NCI-H2081 treated with DMSO at 0.1 percent for 48 hours (cell line): ENCODE results near the gene VSTM2B.
"Not testable (repeated sequence)": the region's sequence is repeated elsewhere in the genome, so short reads cannot be mapped to it uniquely, and the experiment has no call there.

ENCODE experiments used
- DNase-seq: peaks from one replicate; lab custom pipeline; 2025; lab: John Stamatoyannopoulos, UW

Gene VSTM2B

DNA sequence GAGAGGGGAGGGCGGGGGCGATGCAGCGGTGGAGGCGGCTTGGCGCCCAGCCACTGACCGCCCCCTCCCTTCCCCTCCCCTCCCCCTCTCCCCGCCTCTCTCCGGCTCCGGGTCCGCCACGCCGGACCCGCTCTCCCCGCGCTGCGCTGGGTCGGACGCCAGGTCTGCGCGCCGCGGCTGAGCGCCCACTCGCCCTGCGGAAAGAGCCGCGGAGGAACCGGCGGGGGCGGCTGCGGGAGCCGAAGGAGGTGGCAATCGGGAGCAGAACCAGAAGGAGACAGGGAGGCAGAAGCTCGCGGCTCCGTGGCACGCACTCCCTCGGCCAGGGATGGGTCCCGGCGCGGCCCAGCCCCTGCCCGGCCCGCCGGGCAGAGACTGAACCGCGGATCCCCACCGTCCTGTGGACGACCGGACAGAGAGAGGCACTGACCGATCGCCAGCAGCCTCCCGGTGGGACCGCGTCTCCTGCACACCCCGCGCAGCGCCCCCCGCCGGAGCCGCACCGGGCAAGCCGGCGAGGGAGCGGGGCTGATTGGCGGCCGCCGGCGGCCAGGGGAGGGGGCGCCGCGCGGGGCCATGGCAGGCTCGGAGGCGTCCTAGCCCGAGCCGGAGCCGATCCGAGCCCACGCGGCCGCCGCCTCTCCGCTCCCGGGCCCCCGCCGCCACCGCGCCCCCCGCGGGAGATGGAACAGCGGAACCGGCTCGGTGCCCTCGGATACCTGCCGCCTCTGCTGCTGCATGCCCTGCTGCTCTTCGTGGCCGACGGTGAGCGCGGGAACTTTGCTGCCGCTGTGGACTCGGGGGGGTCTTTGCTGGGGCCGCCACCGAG lies at the start of gene VSTM2B:
TSS of gene VSTM2B (plus strand) at position 94 of the 829 bp plus-strand sequence. CDS start at position 684, 590 bp downstream.
- DNase-seq = no peak

DNA sequence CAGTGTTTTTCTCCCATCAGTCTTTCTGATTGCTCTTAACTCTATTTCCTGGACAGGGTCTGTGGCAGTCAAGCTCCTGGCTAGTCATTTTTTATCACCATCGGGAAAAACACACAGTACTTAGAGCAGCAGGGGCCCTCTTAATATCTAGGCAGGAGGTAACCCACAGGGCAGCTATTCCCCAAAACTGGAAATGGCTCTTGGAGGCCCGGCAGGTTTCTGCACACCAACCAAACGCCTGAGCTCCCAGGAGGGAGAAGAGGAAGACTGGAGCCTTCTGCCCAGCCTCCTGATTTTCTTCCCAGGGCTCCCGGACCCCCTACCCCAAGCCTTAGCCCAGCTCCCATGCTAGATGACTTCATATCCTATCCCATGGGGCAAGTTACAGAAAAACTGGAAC lies 49.3 kb upstream of the VSTM2B start:
- no peak for DNase-seq

DNA sequence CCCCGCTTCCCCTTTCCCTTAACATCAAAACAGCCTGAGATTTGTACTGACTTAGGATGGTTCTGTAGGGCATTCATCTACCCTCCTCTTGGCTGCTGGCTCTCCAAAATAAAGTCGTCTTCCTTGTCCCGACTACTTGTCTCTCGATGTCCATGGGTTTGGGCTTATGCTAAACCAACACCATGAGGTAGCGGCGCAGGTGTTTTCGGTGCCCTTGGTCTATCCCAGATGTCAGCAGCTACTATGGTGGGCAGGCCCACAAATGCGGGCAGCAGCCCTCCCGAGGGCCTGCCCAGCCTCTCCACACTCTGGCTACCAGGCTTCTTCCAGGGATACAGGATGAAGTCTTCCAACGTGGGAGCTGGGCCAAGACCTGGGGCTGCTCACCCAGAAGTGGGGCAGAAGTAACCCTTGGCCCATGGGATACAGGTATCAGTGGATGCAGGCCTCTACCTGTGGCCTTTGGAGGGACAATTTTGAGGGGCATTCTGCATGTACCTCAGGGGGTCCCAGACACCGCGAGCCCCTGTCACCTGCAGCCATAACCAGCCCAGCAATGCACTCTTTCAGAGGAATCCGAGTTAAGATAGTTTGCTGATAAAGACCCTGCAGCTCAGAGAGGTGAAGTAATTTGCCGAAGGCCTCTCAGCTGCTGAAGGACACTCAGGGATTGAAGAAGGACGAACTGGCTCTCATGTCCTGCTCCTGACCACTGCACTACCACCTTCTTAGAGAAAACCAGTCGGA lies 47.8 kb upstream of the VSTM2B start:
- DNase-seq = no peak

DNA sequence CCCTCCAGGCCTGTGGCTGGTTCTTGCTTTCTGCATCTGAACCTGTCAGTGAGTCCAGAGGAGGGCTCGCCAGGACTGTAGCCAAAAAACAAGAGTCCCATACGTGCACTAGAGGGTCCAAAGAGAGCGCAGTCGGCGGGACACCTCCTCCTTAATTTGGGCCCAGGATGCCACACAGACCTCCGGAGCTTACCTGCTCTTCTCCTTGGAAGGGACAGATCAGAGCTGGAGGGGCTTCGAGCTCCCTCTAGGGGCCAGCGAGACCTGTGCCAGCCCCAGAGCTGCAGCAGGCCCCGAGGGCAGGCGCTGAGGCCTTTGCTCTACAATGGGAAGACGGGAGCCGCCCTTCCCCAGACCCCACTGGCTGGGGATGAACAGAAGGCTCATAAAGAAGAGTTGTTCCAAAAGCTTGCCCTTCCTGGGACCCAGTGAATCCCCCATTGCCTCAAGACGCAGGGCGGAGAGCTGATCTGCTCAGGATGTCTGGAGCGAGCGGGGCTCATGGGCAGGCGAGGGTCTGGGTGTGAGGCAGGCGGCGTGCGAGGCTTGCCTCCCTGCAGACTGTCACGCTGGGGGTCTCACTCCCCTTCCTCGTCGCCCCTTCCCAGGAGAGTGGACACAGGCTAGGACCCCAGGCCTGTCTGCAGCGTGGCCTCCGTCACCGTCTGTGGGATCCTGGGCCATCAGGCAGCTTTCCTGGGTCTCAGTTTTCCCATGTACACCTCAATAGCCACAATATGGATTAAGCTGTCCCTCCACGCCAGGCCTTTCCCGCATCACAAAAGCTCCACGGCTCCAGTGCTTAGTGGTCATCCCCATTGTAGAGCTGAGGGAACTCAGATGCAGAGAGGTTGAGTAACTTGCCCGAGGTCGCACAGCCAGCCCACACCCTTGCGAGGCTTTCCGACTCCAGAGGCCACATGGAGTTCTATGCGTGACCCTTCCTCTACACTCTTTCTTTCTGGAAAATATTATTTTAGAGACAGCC lies 46.9 kb upstream of the VSTM2B start:
- DNase-seq = no peak

DNA sequence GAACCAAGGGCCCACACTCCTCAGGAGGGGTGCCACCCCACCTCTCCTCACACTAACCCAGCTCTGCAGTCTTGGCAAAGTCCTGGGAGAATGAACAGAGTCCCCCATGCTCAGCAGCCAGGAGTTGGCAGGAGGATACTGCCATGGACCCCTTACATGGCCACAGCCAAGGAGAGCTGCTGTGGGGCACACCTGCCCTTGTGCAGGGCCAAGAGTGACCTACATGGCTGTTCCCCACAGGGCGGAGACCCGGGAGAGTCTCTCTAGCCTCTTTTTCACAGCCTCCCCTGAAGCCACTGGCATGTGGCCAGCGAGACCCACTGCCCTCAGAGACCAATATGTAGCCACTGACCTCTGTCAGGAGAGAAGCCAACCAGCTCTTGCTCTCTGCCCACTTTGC lies 45.9 kb upstream of the VSTM2B start:
- no peak for DNase-seq

DNA sequence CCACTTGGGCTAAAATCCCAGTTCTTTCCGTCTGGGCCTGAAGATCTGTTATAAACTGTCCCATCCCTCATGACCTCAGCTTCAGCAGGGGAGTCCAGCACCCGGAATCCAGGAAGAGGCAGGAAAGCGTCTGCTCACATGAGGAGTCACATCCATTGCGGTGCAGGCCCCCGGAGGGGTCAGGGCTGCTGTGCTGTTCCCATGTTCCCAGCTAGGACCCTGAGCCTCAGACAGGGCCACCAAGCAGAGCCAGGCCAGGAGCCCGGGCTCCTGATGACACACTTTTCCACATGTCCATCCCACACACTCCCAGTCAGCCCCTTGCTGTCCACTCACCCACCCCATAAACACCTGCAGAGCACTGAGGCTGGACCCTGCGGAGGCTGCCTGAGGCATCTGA lies 45.3 kb upstream of the VSTM2B start:
- no peak for DNase-seq

DNA sequence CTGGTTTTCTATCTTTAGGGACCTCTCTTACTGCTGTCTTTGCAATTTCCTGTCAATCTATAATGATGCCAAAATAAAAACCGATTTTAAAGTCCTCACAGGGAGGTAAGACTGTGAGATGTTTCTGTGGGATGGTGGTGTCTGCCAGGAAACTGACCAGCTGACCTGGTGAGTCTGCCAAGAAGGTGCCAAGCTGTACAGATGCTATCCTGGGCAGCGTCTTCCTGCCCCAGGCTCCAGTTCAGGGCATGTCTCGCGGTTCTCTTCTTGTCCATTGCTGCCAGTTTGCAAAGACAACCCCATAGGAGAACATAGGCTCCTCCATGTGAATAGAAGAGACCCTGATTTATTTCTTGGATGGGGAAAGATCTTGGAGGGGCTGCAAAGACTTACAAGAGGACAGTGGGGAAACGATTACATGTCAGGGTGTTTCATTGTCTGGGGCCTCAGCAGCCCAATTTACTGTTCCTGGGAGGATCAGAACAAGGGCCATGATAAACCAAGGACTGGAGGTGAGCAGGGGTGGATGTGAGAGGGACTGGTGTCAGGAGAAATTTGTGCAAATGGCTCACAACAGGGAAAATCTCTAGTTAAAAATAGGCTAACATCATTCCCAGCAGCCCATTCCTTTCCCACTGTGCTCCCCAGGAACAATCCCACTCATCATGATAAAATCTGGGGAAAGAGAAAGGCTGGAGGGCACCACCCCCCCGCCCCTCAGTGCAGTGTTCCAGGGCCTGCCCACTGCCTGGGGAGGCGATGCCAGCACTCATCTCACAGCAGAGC lies 42.7 kb upstream of the VSTM2B start:
- DNase-seq = no peak

DNA sequence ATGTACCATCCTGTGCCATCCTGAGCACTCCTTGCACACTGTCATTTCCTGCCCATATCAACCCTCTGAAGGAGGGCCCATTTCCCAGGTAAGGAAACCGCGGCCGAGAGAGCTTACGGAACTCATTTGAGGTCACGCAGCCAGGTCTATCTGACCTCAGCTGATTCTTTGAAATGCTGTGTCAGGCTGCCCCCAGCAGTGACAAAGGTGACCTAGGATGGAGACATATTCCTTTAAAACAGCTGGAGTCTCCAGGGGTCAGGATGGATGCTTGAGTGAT lies 42.2 kb upstream of the VSTM2B start:
- DNase-seq = no peak

DNA sequence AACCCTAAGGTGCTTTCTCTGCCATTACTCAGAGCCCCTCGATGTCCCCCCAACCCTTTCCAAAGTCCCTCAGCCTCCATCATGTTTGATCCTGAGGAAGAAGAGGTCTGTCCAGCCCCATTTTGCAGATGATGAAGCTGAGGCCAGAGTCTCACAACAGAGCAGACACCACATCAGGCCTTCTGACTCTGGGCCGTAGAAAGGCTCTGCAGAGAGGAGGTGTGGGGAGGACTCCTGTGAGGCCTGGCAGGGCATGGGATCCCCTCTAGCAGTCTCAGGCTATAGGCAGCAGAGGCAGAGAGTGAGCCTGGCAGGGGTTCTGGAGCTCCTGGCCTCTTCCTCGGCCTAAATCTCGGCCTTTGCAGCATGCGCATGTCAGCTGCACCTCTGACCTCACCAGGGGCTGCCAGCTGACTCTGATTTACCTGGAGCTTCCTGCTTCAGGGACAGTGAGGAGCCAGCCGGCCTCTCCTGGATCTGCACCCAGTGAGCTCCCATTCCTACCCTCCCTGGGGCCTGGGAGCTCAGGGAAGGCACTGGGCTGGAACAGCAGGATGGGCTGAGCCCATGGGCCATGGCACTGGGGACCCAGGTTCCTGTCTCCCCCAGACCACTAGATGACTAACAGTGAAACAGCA lies 41.7 kb upstream of the VSTM2B start:
- no peak for DNase-seq

DNA sequence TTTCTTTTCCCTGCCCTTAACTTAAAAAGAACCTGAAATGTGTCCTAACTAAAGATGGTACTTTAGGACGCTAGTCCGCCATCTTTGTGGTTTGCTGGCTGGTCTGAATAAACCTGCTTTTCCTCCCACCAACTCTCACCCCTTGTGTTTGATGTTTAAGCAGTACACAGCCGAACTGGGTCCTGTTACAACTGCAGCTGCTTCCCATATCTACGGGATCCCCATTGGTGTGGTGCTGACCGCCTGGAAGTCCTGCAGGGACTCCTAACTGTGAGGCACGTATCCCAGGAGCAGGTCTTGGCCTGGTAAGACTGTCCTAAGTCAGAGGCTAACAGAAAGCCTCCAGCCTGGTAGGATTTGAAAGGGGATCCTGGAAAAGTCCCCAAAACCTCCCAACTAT lies 40.9 kb upstream of the VSTM2B start:
- DNase-seq = no peak

DNA sequence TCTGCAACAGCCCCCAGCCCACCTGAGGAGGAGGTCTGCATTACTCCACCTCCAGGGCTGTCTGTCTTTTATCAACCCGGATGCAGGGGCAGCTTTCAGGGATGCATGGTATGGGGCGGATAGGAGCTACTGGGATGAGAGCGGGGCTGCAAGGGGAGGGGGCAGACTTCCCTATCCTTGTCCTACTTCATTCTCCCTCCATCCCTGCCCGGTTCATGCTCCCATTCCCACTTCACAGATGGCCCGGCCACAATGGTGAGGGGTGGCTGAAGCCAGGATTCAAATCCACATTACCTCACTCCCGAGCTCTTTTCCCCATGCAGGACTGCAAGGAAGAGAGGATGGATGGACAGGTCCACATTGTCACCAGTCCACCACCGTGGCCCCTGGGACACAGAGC lies 40.5 kb upstream of the VSTM2B start:
- no peak for DNase-seq

DNA sequence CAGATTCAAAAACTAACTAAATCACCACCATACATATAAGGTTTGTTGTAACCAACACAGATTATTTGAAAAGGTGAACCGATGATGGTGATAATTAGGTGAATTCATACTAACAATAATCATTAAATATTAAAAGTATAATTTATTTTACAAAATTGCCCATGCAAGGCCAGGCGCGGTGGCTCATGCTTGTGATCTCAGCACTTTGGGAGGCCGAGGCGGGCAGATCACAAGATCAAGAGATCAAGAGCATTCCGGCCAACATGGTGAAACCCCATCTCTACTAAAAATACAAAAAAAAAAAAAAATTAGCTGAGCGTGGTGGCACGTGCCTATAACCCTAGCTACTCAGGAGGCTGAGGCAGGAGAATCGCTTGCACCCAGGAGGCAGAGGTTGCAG lies 38.8 kb upstream of the VSTM2B start:
- DNase-seq = not testable (repeated sequence)

DNA sequence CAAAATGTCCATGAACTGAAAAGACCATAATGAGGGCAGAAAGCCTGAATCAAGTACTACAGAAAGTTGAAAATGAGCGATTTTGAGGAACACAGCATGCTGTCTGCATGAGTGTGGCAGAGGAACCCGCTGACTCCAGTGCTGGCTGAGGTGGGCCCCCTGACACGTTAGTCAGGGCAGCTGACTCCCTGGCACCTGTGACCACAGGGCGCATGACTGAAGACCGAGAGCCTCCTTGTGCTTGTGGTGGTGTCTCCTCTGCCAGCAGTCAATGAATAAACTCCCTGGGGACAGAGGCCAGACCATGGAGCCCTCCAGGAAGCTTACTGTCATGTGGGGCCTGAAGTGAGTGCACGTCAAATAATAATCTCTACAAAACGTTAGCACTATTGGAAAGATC lies 38.4 kb upstream of the VSTM2B start:
- no peak for DNase-seq

DNA sequence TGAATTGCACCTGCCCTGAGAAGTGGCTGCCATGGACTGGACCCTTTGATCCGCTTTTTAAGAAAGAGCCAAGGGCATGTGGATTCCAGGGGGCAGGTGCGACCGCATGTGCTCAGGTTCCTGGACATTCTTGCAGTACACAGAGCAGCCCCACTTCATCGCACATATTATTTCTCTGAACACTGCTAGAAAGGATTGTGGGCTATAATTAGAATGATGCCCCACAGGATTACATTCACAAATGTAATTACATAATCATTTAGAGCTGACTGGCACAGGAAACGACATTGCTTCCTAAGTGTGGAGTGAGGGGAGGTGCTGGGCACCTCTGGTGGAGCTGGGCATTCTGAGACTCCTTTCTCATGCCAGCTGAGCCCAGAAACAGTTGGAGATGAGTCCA lies 37.5 kb upstream of the VSTM2B start:
- DNase-seq = no peak

DNA sequence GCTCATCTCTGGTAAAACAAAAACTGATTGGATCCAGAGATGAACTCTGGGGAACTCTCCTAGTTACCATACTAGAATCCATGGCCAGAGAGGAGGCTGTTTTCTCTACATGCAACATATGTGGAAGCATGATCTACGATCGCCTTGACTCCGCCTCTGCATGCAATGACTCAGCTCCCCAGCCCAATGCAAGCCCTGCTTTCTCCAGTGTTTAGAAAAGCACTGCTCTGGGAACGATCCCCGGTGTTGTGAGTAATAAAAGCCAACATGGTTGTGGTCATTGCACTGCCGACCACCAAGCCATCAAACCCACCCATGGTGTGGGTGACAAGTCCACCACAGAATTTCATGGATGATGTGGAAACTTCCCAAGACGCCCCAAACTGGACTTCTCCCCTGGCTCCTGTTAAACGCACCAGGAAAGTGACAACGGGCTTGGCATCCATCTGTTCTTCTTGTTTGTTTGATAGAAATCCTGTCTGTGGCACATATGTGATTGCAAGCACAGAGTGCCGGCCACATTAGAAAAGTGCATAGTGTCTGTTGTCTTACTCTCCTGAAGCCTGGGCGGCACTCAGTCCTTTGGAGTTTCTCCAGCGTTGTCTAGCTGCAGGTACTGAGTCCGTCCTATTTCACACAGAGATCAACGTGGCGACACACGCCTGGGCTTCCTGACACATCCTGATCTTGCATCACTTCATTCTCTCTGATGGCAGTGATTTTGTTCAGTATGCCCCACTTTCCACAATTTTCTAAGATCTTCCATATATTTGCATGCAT lies 36.4 kb upstream of the VSTM2B start:
- no peak for DNase-seq

DNA sequence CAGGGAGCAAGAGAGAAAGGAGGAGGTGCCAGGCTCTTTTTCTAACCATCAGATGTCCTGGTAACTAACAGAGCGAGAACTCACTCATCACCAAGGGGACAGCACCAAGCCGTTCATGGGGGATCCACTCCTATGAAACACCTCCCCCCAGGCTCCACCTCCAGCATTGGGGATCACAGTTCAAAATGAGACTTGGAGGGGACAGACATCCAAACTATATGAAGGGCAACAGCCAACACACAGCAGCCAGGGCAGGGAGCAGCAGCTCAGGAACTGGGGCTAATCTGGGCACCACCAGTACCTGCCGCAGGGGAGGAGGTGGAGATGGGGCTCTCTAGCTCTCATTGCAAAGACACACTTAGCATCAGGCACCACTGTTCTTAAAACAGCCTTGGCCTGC lies 34.3 kb upstream of the VSTM2B start:
- no peak for DNase-seq

DNA sequence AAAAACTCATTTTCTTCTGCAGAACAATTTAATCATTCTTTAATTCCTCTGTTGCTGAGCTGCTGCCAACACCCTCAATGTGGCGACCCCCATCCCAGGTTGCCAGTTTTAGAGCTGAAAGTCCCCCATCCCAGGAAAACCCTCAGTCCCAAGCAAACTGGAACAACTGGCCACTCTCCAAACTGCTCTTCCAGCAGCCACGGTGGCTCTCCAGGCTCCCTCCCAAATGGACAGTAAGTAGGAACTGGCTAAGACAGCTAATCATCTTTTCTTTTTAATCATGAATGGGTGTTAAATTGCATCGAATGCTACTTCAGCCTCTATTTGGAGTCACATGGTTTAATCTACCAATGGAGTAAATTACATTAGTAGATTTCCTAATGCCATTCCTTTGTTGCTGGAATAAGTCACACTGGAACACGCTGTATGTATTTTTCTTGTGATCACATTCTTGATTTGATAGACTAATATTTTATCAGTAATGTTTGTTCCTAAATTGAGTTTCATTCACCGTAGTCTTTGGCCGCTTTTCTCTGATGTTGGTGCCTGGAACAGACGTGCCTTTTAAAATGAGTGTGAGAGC lies 33.7 kb upstream of the VSTM2B start:
- no peak for DNase-seq

DNA sequence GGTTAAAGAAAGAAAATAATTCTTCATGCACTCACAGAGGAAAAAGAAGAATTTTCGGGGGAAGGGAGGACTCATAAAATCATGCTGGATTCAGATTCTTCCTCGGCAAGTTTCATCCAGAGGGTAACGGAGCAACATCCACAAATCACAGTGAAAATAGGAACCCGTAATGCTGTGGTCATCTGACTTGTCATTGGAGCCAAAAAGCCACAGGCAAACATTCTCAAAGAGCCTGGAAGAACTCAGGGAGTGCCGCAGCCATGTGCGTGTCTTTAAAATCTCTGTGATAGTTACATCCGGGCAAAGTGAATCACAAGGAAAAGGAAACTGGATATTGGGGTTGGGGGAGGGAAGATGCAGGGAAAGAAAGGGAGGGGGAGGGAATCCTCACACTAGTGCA lies 33.0 kb upstream of the VSTM2B start:
- no peak for DNase-seq

DNA sequence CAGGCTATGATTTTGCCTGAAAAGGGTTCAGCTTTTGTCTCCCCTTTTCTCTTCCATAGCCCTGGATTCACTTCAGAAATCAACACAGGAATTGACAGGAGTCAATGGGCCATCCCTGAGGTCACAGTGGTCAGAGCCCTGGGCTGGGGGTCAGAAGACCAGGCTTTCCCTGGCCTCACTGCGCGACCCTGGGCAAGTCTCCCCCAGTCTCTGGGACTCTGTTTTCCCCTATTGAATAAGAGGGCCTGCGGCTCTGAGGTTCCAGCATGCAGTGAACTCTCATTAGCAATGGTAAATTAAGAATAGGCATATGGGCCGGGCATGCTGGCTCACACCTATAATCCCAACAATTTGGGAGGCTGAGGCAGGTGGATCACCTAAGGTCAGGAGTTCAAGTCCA lies 30.7 kb upstream of the VSTM2B start:
- DNase-seq = no peak

DNA sequence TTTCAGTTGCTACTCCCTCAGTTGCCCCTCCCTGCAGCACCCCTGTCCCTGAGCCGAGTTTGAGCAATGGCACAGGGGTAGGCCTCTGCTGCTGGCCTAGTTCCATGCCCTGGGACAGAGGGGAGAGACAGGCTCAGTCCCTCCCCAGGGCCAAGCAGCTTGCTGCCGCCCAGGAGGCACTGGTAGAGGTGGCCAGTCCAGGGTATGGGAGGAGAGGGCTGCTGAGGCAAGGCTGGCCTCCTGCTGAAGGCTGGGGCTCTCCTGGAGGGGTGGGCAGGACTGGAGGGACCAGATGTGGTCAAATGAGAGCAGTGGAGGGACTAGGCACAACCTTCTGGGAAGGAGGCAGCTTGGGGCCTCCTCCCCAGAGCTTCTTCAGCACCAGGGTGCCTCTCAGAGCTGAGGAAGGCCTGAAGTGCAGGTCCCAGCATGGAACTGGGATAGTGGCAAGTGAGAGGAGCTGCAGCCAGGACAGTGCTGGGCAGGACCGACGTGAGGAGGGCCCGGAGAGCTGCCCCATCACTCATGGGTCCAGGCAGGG lies 29.8 kb upstream of the VSTM2B start:
- no peak for DNase-seq
